ENCODE data around the gene OR2D2.
A peak's percentile ranks its signal among the peaks of the same experiment; 100 is the strongest.
"Not testable (repeated sequence)": the region's sequence is repeated elsewhere in the genome, so short reads cannot be mapped to it uniquely, and the experiment has no call there.

The OR2D2 gene

DNA sequence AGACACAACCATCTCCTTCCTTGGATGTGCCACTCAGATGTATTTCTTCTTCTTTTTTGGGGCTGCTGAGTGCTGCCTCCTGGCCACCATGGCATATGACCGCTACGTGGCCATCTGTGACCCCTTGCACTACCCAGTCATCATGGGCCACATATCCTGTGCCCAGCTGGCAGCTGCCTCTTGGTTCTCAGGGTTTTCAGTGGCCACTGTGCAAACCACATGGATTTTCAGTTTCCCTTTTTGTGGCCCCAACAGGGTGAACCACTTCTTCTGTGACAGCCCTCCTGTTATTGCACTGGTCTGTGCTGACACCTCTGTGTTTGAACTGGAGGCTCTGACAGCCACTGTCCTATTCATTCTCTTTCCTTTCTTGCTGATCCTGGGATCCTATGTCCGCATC lies 15.4 kb downstream of the OR2D2 start:
- DNase-seq = no peak

DNA sequence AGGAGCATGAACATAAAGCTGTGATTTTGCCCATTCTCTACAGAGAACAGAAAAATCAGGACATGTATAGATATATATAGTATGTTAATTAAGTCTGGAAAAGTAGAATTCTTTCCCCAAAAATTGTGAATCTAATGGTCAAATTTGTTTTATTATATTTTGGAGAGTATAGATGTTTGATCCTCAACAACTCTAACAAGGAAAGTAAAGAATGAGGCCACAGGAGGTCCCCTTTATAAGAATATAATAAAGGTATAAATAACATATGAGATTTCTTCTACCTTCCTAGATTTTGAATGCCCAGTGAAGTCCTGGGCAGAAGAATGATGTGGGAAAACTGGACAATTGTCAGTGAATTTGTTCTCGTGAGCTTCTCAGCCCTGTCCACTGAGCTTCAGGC lies 16.0 kb downstream of the OR2D2 start, which contains the start of gene OR10A4:
OR10A4 (plus strand) TSS at position 301 of the 400 bp plus-strand sequence; CDS start at position 324, 23 bp downstream.
- no peak for DNase-seq

DNA sequence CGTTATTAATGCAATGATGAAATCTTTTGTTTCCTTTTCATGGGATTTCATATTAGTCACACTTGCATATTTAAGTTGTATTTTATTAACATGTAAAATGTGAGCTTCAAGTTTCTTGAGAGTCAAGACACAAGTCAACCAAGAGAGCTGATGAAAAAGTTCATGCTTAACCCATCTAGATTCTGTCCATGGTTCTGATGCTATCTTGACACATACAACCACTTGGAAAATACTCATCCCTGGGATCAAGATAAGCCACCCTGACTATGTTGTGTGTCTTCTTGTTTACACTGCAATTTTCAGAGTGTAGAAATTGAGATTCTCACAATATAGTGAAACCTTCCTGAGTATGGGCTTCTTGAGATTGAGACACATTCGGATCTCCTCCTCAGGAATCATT lies 16.5 kb downstream of the OR2D2 start:
- no peak for DNase-seq

DNA sequence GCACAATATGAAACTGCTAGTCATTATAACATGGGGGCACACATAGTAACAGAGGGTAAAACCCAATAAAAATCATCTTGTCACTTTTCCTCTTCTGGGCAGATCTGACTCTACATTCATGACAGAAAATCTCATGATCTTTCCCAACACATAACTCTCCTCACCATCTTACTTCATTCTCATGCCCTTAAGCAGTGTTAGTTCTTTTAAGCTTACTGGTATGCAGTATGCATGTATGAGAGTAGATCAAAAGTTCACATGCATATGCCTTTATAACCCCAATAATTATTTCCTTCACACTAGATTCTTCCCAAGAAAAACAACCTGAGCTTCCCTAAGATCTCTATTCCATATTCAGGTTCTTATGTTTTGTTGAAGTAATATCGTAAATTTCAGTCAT lies 21.0 kb downstream of the OR2D2 start:
- no peak for DNase-seq

DNA sequence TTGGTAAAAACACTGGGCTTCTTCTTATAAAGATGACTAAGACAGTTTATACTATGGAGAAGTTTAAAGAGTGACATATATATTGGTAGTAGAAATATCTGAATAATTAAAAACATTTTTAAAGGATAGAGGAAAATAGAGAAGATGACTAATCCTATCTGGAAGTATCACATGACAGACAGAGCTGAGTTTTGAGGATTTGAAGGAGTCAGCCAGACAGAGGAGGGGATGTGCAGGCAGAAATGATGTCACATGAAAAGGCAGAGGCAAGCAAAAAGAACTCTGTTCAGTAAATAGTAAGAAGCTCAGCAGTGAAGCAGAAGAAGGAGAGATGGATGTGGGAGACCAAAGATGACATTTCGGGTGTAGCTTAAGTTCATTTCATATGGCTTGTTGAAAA lies 27.9 kb downstream of the OR2D2 start:
- no peak for DNase-seq

DNA sequence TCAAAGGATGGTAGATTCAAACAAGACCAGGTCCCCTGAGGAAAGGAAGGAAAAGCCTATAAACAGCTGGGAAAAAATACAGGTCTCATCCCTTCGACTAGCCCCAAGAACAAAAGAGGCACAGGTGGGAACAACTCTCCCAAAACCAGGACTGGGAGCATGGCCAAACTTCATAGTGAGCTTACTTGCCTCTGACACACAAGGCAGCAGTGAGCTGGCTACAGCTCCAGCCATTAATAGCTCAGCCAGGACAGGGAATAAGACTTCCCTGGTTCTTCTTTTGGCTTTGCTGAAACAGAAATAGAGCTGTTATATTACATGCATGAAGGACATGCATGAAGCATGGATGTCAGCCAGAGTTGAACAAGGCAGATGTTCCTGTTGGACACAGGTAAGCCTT lies 29.3 kb downstream of the OR2D2 start, which contains the start of gene OR10A2:
OR10A2 (plus strand) TSS at position 97 of the 400 bp plus-strand sequence. CDS start 6,698 bp downstream, outside the sequence.
- no peak for DNase-seq

DNA sequence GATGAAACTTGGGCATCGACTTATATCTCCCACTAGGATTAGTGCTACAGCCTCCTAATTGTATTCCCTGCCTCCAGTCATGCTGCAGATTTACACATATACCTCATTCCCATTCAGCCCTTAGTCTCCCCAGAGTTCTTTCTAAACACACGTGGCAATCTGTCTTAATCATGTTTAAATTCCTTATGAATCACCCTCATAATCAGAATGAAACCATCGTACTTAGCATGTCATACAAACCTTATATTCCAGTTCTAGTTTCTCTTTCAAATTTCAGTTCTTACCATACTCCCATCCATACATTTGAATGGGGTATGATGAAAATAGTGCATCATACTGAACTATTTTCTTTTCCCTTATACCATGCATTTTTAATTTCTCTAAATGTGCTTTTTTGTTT lies 35.4 kb downstream of the OR2D2 start:
- DNase-seq = no peak

DNA sequence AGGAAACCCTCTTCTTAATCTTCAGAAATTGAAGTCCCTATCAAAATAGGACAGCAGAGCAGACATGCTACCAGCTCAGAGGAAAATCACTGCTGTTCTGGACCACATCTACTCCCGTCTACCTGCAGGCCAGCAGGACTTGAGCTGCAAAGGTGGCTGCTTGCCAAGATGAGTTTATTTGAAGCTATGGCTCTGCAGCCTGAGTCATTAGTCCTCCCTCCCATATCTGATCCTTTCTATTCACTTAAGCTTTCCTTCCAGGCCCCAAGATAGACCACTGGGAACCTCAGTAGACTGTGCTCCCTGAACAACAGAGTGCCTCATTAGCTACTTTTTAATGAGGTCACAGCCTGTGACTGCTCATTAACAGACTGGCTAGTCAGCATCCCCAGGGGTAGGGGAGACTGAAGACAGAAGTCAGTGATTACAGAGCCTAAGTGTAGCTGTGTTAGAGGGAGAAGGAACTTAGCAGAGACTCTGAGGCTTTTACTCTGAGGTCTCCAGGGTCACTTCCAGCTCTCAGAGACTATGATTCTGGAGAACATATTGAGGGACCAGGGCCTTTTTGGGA lies 36.2 kb downstream of the OR2D2 start:
- peak; percentile 52 for DNase-seq

DNA sequence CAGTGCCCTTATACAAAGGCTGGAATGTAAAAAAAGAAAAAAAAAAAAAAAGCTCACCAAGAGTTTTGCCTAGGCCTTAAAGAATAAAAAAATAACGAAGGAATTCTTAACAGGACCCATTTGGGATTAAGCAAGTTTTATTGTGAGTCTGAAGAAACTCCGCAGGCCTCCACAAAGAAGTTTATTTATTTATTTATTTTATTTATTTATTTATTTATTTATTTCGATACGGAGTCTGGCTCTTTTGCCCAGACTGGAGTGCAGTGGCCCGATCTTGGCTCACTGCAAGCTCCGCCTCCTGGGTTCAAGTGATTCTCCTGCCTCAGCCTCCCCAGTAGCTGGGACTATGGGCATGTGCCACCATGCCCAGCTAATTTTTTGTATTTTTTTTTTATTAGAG lies 37.5 kb downstream of the OR2D2 start:
- not testable (repeated sequence) for DNase-seq

DNA sequence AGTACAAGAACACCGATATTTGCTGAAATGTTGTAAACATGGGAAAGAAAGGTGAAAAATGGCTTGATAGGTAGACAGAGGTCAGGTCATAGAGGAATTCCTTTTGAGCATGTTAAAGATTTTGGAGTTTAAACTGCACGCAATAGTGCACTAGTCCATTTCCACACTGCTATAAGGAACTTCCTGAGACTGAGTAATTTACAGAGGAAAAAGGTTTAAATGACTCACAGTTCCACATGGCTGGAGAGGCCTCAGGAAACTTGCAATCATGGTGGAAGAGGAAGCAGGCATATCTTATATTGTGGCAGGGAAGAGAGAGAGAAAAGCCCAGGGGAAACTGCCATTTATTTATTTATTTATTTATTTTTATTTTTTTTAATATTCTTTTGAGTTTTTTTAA lies 41.8 kb downstream of the OR2D2 start:
- no peak for DNase-seq

DNA sequence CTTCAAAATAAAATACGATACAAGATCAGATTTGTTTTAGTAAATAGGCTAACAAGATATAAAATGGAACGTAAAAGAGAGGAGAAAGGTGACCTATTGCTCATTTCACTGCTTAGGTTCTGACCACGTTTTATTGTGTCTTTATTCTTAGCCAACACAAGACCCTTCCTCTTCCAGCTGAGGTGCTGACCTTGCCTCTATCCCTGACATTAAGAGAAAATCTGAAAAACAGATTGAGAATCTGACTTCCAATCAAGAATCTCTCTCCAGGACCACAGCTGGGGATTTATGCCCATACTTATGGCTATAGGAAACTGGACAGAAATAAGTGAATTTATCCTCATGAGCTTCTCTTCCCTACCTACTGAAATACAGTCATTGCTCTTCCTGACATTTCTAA lies 46.9 kb downstream of the OR2D2 start, which contains the start of gene OR10A5:
OR10A5 (plus strand) TSS at position 301 of the 400 bp plus-strand sequence; CDS start at position 301, 0 bp downstream.
- no peak for DNase-seq

DNA sequence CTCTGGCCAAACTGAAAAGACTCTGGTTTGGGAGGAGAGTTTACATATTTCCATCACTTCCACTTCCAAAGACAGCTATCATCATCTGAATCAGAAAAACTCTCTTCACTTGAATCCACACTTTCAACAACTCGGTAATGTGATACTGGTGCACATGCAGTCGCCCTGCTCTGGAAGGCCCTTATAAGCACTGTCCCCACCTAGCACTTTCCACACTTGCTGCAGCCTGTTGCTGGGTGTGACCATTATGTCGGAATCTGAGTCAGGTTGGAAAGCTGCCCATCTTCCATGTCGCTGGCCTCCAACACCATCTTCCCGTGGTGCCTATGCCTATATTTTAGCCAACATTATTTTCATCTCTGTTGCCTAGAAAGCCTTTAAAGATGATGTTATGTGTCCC lies 47.9 kb downstream of the OR2D2 start:
- DNase-seq = no peak

DNA sequence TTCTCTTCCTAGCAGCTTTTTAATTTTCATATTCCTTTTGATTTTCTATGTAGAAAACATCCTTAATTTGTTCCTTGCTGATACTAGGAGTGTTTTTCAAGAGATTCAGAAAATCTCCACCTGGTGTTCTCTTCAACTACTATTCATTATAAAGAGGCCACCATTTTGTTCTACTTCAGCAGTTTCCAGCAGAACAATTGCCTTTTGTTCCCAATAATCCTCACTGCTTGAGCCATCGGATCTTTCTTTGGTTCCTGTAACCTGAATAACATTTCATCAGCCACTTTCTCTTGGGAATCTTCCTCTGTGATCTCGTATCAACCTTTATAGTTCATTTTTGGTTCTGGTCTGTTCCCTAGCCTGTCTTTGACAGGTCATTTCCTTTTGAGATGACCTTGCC lies 48.6 kb downstream of the OR2D2 start:
- DNase-seq = no peak

DNA sequence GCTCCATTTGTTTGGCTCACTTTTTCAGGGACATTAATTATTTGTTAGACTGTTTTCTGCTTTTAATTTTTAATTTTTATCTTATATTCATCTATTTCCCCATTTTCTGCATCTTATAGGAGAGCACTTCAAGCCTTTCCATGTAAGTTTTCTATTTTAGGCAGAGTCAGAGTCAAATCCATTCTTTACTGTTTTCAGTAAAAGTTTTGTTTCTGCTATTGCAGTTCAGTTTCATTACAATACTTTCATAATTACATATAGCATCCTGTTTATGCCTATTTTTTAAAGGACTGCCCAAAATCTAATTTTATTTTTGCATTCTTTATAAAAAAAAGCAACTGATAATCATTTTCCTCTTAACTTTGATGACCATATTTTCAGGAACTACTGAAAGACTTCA lies 50.6 kb downstream of the OR2D2 start:
- DNase-seq = no peak

All from kidney glomerular epithelial cell (primary cell).